OCI-M1 (cell line): ENCODE measurements around the gene CCDC138.
A peak's percentile ranks its signal among the peaks of the same experiment; 100 is the strongest.
"Not testable (repeated sequence)": the region's sequence is repeated elsewhere in the genome, so short reads cannot be mapped to it uniquely, and the experiment has no call there.

Experiments
- DNase-seq: peaks from one replicate; lab custom pipeline; 2025; lab: John Stamatoyannopoulos, UW

CCDC138 gene, protein sequence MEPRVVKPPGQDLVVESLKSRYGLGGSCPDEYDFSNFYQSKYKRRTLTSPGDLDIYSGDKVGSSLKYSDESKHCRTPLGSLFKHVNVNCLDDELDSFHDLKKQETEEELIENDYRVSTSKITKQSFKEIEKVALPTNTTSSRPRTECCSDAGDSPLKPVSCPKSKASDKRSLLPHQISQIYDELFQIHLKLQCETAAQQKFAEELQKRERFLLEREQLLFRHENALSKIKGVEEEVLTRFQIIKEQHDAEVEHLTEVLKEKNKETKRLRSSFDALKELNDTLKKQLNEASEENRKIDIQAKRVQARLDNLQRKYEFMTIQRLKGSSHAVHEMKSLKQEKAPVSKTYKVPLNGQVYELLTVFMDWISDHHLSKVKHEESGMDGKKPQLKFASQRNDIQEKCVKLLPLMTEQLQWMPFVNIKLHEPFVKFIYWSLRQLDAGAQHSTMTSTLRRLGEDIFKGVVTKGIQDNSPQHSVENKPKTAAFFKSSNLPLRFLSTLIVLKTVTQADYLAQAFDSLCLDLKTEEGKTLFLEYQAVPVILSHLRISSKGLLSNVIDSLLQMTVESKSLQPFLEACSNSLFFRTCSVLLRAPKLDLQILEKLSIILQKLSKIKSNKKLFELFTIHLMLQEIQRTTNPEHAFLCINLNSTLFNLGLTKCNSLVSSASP

GRCh38 chr2:108786354-108787215 lies at the start of gene CCDC138:
CCDC138 (plus strand) TSS chr2:108786771; CDS start chr2:108786823, 52 bp downstream.
- DNase-seq = peak; percentile 95

DNA sequence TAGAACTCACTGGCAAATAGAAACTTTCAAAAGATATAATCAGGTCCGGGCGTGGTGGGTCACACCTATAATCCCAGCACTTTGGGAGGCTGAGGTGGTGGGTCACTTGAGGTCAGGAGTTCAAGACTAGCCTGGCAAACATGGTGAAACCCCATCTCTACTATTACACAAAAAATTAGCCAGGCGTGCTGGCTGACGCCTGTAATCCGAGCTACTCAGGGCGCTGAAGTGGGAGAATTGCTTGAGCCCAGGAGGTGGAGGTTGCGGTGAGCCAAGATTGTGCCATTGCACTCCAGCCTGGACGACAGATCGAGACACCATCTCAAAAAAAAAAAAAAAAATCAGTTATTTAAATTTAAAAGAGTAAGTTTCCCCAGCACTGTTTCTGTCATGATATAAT lies 28.6 kb upstream of the CCDC138 start:
- DNase-seq = not testable (repeated sequence)

- not testable (repeated sequence) for DNase-seq
These were observed 24.0 kb upstream of the CCDC138 start for GRCh38 chr2:108762618-108763017.

DNA sequence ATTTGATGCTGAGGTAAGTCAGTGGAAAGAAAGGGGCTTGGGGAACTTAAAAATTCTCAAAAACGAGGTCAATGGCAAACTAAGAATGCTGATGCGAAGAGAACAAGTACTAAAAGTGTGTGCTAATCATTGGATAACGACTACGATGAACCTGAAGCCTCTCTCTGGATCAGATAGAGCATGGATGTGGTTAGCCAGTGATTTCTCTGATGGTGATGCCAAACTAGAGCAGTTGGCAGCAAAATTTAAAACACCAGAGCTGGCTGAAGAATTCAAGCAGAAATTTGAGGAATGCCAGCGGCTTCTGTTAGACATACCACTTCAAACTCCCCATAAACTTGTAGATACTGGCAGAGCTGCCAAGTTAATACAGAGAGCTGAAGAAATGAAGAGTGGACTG lies 19.9 kb upstream of the CCDC138 start:
- DNase-seq = not testable (repeated sequence)

GRCh38 chr2:108767859-108768258 lies 18.7 kb upstream of the CCDC138 start:
- not testable (repeated sequence) for DNase-seq

GRCh38 chr2:108776475-108776874 lies 10.1 kb upstream of the CCDC138 start:
- no peak for DNase-seq

GRCh38 chr2:108778857-108779256 lies 7.7 kb upstream of the CCDC138 start:
- DNase-seq = no peak

GRCh38 chr2:108786008-108786353 lies 590 bp upstream of the CCDC138 start:
- peak; percentile 55 for DNase-seq

GRCh38 chr2:108787216-108787541 lies 608 bp downstream of the CCDC138 start:
- peak; percentile 59 for DNase-seq

DNA sequence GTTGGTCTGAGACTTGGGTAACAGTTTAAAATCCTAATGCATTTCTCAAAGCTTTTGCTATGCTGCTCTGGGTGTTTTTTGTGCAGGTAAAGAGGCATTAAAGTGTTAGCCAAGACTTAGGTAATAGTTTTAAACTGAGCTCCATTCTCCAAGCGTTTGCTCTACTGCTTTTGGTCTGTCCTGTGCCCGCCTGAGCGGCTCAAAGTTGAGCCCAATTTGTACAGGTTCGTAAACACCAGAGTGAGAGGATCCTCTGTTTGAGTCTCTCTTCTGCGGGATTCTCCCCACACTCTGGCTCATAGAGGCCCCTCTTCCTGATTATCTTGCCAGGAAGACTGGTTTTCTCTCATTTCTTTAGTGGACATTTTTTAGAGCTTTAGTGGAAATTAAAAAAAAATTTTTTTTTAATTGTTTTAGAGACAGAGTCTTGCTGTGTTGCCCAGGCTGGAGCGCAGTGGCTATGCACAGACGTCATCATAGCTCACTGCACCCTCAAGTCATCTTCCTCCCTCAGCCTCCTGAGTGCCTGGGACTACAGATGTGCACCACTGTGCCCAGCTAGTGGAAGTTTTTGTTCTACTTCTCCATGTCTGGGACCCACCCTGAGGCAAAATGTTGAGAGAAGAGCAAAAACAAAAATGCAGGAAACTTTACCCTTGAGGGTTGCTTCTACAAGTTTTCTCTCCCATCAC lies 16.6 kb downstream of the CCDC138 start:
- no peak for DNase-seq

GRCh38 chr2:108805032-108805431 lies 18.5 kb downstream of the CCDC138 start:
- DNase-seq = no peak

DNA sequence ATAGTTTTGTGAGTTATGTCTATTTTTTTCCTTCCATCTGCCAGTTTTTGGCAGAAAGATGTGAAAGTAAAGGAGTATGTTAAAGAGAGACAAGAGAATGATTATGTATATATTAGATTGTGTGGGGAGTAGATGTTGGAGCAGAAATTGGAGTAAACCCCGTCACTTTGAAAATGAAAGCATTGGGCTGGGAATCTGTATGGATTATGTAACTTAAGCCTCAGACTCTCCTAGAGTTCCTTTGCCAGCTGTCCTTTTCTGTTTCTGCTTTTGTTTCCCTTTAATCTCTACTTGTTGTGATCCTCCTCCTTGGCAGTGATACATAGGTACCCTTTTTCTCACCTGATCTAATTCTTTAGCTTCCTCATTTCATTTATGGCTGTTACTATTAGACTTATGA lies 19.2 kb downstream of the CCDC138 start:
- peak; percentile 47 for DNase-seq

DNA sequence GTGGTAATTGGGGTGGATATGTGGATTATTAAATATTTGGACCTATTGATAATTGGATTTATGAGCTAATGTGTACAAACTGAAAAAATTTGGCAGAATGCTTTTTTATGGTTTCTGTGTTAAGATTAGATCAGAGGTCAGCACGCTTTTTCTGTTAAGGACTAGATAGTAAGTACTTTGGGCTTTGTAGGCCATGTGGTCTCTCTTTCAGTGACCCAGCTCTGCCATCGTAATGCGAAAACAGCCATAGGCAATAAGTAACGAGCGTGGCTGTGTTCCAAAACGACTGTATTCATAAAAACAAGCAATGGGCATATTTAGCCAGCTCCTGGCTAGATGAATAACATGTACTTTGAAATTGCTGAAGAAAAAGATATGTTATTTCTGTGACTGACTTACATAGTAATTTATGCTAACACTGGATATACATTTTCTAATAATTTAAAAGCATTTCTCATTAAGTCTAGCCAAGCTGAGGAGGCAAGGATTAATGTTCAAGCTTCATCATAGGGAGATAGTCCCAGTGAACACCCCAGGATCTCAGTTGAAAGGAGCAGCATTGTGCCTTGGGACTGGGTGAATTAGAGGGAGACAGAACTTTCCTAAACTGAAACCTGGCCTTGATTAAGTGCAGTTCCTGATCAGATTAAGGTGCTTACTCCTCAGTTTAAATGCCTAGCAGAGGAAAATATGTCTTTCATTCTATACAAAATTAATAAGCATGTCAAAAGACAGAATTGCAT lies 20.0 kb downstream of the CCDC138 start:
- peak; percentile 41 for DNase-seq

DNA sequence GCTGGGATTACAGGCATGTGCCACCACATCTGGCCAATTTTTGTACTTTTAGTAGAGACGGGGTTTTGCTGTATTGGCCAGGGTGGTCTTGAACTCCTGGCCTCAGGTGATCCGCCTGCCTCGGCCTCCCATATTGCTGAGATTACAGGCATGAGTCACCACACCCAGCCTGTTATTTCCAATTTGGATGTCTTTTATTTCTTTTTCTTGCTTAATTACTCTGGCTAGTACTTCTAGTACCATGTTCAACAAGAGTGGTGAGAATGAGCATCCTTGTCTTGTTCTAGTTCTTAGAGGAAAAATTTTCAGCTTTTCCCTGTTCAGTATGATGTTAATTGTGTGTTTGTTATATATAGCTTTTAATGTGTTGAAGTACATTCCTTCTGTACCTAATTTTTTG lies 23.4 kb downstream of the CCDC138 start:
- DNase-seq = no peak

DNA sequence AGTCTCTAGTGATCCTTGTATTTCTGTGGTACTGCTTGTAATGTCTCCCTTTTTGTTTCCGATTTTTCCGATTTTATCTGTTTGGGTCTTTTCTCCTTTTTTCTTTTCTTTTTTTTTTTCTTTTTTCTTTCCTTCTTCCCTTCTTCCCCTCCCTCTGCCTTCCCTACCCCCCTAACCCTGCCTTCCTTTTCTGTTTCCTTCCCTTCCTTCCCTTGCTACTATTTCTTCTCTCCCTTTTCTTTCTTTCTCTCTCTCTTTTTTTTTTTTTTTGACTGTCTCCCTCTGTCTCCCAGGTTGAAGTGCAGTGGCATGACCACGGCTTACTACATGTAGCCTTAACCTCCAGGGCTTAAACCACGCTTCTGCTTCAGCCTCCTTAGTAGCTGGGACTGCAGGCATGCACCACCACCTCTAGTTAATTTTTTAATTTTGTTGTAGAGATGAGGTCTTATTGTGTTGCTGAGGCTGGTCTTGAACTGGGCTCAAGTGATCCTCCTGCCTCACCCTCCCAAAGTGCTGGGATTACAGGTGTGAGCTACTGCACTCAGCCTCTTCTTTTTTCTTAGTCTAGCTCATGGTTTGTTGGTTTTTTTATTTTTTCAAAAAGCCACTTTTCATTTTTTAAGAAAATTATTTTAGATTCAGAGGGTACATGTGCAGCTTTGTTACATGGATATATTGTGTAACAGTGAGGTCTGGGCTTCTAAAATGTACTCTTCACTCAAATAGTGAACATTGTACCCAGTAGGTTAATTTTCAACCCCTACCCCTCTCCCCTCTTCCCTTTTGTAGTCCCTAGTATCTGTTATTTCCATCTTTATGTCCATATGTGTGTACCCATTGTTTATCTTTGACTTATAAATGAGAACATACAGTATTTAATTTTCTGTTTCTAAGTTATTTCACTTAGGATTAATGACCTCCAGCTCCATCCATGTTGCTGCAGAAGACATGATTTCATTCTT lies 24.7 kb downstream of the CCDC138 start:
- DNase-seq = no peak

DNA sequence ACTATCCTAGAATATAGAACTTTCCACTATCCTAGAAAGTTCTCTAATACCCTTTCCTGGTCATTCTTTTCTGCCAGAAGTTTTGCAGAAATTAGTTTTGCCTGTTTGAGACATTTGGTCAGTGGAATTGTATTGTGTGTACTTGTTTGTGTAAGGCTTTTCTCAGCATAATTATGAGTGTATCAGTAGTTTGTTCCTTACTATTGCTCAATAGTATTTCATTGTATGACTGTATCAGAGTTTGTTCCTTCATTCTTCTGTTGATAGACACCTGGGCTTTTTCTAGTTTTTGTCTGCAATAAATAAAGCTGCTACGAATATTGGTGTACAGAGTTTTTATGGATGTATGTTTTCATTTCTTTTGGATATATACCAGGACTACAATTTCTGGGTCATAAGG lies 27.2 kb downstream of the CCDC138 start:
- no peak for DNase-seq

GRCh38 chr2:108820482-108820881 lies 33.9 kb downstream of the CCDC138 start:
- DNase-seq = peak; percentile 35

DNA sequence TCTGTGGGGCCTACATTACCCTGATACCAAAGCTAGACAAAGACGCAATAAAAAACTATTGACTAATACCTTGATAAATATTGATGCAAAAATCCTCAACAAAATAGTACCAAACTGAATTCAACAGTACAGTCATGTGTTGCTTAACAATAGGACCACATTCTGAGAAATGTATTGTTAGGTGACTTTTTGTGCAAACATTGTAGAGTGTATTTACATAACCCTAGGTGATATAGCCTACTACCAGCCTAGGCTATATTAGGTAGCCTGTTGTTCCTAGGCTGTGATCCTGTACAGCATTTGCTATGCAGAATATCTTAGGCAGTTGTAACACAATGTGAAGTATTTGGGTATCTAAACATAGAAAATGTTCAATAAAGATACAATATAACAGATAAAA lies 36.7 kb downstream of the CCDC138 start:
- peak; percentile 19 for DNase-seq

DNA sequence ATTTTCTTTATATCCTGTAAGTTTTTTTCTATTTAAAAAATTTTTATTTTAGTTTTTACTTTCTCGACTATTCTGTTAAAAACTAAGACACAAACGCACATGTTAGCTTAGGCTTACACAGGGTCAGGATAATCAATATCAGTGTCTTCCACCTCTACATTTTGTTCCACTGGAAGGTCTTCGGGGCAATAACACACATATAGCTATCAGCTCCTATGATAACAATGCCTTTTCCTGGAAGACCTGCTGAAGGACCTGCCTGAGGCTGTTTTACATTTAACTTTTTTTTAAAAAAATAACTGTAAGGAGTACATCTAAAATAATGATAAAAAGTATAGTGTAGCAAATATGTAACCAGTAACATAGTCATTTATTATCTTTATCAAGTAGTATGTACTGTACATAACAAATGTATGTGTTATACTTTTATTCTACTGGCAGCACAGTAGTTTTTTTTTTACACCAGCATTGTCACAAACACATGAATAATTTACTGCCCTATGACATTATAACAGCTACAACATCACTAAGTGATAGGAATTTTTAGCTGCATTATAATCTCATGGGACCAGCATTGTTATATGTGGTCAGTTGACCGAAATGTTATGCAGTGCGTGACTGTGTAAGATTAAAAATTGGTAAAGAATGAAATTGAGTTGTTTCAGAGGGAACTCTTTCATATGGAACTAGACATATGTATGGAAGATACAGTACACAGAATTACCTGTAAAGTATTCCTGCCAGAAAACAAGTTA lies 37.9 kb downstream of the CCDC138 start:
- DNase-seq = peak; percentile 86
